ENCODE results near the gene MERTK.

MERTK gene

GRCh38 chr2:111995148-111995547 is 96.7 kb downstream of the MERTK start:
- no peaks in the 10 kb centered on the region for H3K27me3 ChIP-seq
- peaks cover 0 to 100% (median 0%) of the 10 kb centered on the region in 11 experiments; a peak in 6 of 22 replicates for H3K36me3 ChIP-seq
- H3K4me1 ChIP-seq = peaks cover 0 to 41% (median 3%) of the 10 kb centered on the region in 10 experiments; a peak in 10 of 20 replicates
- no peak overlapping the region for H3K4me3 ChIP-seq
- no peak overlapping the region for H3K4me2 ChIP-seq
- no peaks in the 10 kb centered on the region for H4K20me1 ChIP-seq
- no peak overlapping the region for H3K27ac ChIP-seq
- no peak for TF ChIP-seq Cebpa-rat (IDR thresholded peaks at IDR 0.05)
- peaks cover 0 to 19% (median 0%) of the 10 kb centered on the region in 11 experiments; a peak in 1 of 22 replicates for H3K9me3 ChIP-seq (replicated peaks in 1 of 11)
- H3K9ac ChIP-seq = no peak overlapping the region

GRCh38 chr2:111999809-112000208 is 101.4 kb downstream of the MERTK start:
- Histone ChIP-seq H3K27me3 (no peaks in the 10 kb centered on the region), H4K20me1 (no peaks in the 10 kb centered on the region), H3K27ac (peak overlapping the region in 4 of 11 experiments; percentile 78 to 91 (median 84); a peak in 6 of 22 replicates), H3K4me1 (peaks cover 7 to 57% (median 37%) of the 10 kb centered on the region in 10 experiments; a peak in 18 of 20 replicates), H3K4me3 (no peak overlapping the region), H3K9ac (no peak overlapping the region), H3K9me3 (replicated peaks in 1 of 11) (peaks cover 0 to 19% (median 0%) of the 10 kb centered on the region in 11 experiments; a peak in 1 of 22 replicates), H3K36me3 (peaks cover 0 to 75% (median 0%) of the 10 kb centered on the region in 11 experiments; a peak in 6 of 22 replicates), H3K4me2 (peak overlapping the region in 3 of 11 experiments; percentile 90 to 94 (median 91); a peak in 6 of 22 replicates)
- no peak for TF ChIP-seq Cebpa-rat (IDR thresholded peaks at IDR 0.05)

GRCh38 chr2:112000399-112001135 is 102.2 kb downstream of the MERTK start:
- H3K4me3 ChIP-seq = no peak overlapping the region; a peak in 1 of 20 replicates
- peak overlapping the region in 6 of 11 experiments; percentile 20 to 73 (median 60); a peak in 10 of 22 replicates for H3K9ac ChIP-seq
- peaks cover 0 to 19% (median 0%) of the 10 kb centered on the region in 11 experiments; a peak in 1 of 22 replicates for H3K9me3 ChIP-seq (replicated peaks in 1 of 11)
- no peaks in the 10 kb centered on the region for H4K20me1 ChIP-seq
- peaks cover 0 to 74% (median 0%) of the 10 kb centered on the region in 11 experiments; a peak in 6 of 22 replicates for H3K36me3 ChIP-seq
- H3K4me2 ChIP-seq = peak overlapping the region in 7 of 11 experiments; percentile 14 to 94 (median 90); a peak in 14 of 22 replicates
- H3K27me3 ChIP-seq = no peaks in the 10 kb centered on the region
- H3K27ac ChIP-seq = peak overlapping the region in 7 of 11 experiments; percentile 35 to 91 (median 78); a peak in 12 of 22 replicates
- TF ChIP-seq Cebpa-rat (IDR thresholded peaks at IDR 0.05) = no peak
- H3K4me1 ChIP-seq = peaks cover 10 to 64% (median 45%) of the 10 kb centered on the region in 10 experiments; a peak in 19 of 20 replicates

- no peak overlapping the region; a peak in 1 of 20 replicates for H3K4me3 ChIP-seq
- H3K36me3 ChIP-seq = peaks cover 0 to 68% (median 0%) of the 10 kb centered on the region in 11 experiments; a peak in 6 of 22 replicates
- no peaks in the 10 kb centered on the region for H4K20me1 ChIP-seq
- peak overlapping the region in 8 of 11 experiments; percentile 11 to 94 (median 82); a peak in 15 of 22 replicates for H3K4me2 ChIP-seq
- TF ChIP-seq Cebpa-rat (IDR thresholded peaks at IDR 0.05) = peak in 3 of 11 experiments; percentile 21 to 48 (median 44); a peak in 3 of 22 replicates
- peaks cover 10 to 71% (median 51%) of the 10 kb centered on the region in 10 experiments; a peak in 19 of 20 replicates for H3K4me1 ChIP-seq
- peak overlapping the region in 7 of 11 experiments; percentile 35 to 91 (median 78); a peak in 12 of 22 replicates for H3K27ac ChIP-seq
- peak overlapping the region in 6 of 11 experiments; percentile 20 to 73 (median 60); a peak in 10 of 22 replicates for H3K9ac ChIP-seq
- H3K27me3 ChIP-seq = no peaks in the 10 kb centered on the region
- peaks cover 0 to 19% (median 0%) of the 10 kb centered on the region in 11 experiments; a peak in 1 of 22 replicates for H3K9me3 ChIP-seq (replicated peaks in 1 of 11)
Observed at GRCh38 chr2:112001136-112001715, 102.8 kb downstream of the MERTK start.

GRCh38 chr2:112001942-112002341 is 103.5 kb downstream of the MERTK start:
- H3K4me1 ChIP-seq = peaks cover 10 to 78% (median 56%) of the 10 kb centered on the region in 10 experiments; a peak in 19 of 20 replicates
- H3K36me3 ChIP-seq = peaks cover 0 to 68% (median 0%) of the 10 kb centered on the region in 11 experiments; a peak in 6 of 22 replicates
- peak overlapping the region in 7 of 11 experiments; percentile 35 to 91 (median 78); a peak in 12 of 22 replicates for H3K27ac ChIP-seq
- H3K4me3 ChIP-seq = no peak overlapping the region
- no peak for TF ChIP-seq Cebpa-rat (IDR thresholded peaks at IDR 0.05)
- H3K27me3 ChIP-seq = no peaks in the 10 kb centered on the region
- peak overlapping the region in 6 of 11 experiments; percentile 32 to 94 (median 90); a peak in 14 of 22 replicates for H3K4me2 ChIP-seq
- H3K9me3 ChIP-seq (replicated peaks in 1 of 11) = peaks cover 0 to 27% (median 0%) of the 10 kb centered on the region in 11 experiments; a peak in 1 of 22 replicates
- H4K20me1 ChIP-seq = no peaks in the 10 kb centered on the region
- H3K9ac ChIP-seq = peak overlapping the region in 4 of 11 experiments; percentile 52 to 73 (median 66); a peak in 7 of 22 replicates

GRCh38 chr2:112003576-112004252 is 105.3 kb downstream of the MERTK start:
- H3K36me3 ChIP-seq = peaks cover 0 to 68% (median 0%) of the 10 kb centered on the region in 11 experiments; a peak in 6 of 22 replicates
- H3K9me3 ChIP-seq (replicated peaks in 1 of 11) = peaks cover 0 to 24% (median 0%) of the 10 kb centered on the region in 11 experiments; a peak in 1 of 22 replicates
- H4K20me1 ChIP-seq = no peaks in the 10 kb centered on the region
- H3K4me2 ChIP-seq = peak overlapping the region in 10 of 11 experiments; percentile 14 to 94 (median 77); a peak in 17 of 22 replicates
- TF ChIP-seq Cebpa-rat (IDR thresholded peaks at IDR 0.05) = no peak
- H3K4me1 ChIP-seq = peaks cover 10 to 96% (median 56%) of the 10 kb centered on the region in 10 experiments; a peak in 19 of 20 replicates
- peak overlapping the region in 6 of 11 experiments; percentile 24 to 74 (median 42); a peak in 9 of 22 replicates for H3K9ac ChIP-seq
- peak overlapping the region in 1 of 10 experiments; percentile 33; a peak in 2 of 20 replicates for H3K4me3 ChIP-seq
- H3K27me3 ChIP-seq = no peaks in the 10 kb centered on the region
- peak overlapping the region in 8 of 11 experiments; percentile 30 to 91 (median 76); a peak in 16 of 22 replicates for H3K27ac ChIP-seq

GRCh38 chr2:112004253-112004645 is 105.8 kb downstream of the MERTK start:
- no peak overlapping the region for H3K4me3 ChIP-seq

More at GRCh38 chr2:112004253-112004645, 105.8 kb downstream of the MERTK start:
- Histone ChIP-seq H3K36me3 (peaks cover 0 to 68% (median 0%) of the 10 kb centered on the region in 11 experiments; a peak in 6 of 22 replicates), H3K9me3 (replicated peaks in 1 of 11) (peaks cover 0 to 21% (median 0%) of the 10 kb centered on the region in 11 experiments; a peak in 1 of 22 replicates), H3K9ac (peak overlapping the region in 6 of 11 experiments; percentile 49 to 74 (median 68); a peak in 11 of 22 replicates), H3K27me3 (no peaks in the 10 kb centered on the region), H3K4me2 (peak overlapping the region; percentile 14 to 94 (median 70); a peak in 19 of 22 replicates), H3K4me1 (peaks cover 10 to 99% (median 56%) of the 10 kb centered on the region in 10 experiments; a peak in 19 of 20 replicates), H4K20me1 (no peaks in the 10 kb centered on the region), H3K27ac (peak overlapping the region in 9 of 11 experiments; percentile 28 to 91 (median 77); a peak in 16 of 22 replicates)
- peak in 9 of 11 experiments; percentile 6 to 78 (median 73); a peak in 14 of 22 replicates for TF ChIP-seq Cebpa-rat (IDR thresholded peaks at IDR 0.05)
